Vagina (tissue), 2 donors: ENCODE measurements around the gene ITIH5.

Experiments used
- CTCF ChIP-seq, 3 experiments: fragments of 450-650 bp in 2 of 3; fragments of 200-600 bp in 1 of 3; sonication (generic) in 1 of 3; IDR thresholded peaks; one replicate each; pipeline ENCODE4 v1.5.1; 2017 to 2019; ENCODE audit warnings: antibody characterized with exemption in 3 of 3, mild to moderate bottlenecking in 2 of 3, moderate library complexity in 2 of 3
- POLR2A ChIP-seq, 2 donors: fragments of 450-650 bp; IDR thresholded peaks; one replicate each; pipeline ENCODE4 v1.6.1; 2017; ENCODE audit warnings: antibody characterized with exemption in 2 of 2, mild to moderate bottlenecking in 2 of 2, moderate library complexity in 2 of 2
- POLR2AphosphoS5 ChIP-seq, 2 donors: sonication (generic); formaldehyde crosslinking; IDR thresholded peaks; one replicate each; pipeline ENCODE4 v1.9.0; 2017; ENCODE audit warnings: antibody characterized with exemption in 2 of 2, mild to moderate bottlenecking in 2 of 2, low read depth in 1 of 2; ENCODE audit not compliant: insufficient read depth in 1 of 2

- TF ChIP-seq CTCF (IDR thresholded peaks at IDR 0.05) (no peak), POLR2A (IDR thresholded peaks at IDR 0.05) (no peak), POLR2AphosphoS5 (IDR thresholded peaks at IDR 0.05; ENCODE audit: insufficient read depth in 1 of 2, low read depth in 1 of 2) (no peak)
Measured at GRCh38 chr10:7559386-7559785, 107.4 kb downstream of the ITIH5 start.
